ENCODE results near the gene PLEKHA5. TPM values are rescaled to one million over a fixed set of nuclear protein-coding genes. Genes with fewer than 3 reads are reported as not detected.
"Not testable (repeated sequence)": the region's sequence is repeated elsewhere in the genome, so short reads cannot be mapped to it uniquely, and the experiment has no call there.

PLEKHA5 gene
- total RNA-seq, 4 donors from 2014 or later = 25.8 to 65.5 (median 34.1) TPM

- Histone ChIP-seq H3K27ac (no peak overlapping the region), H3K4me3 (no peak overlapping the region), H3K9me3 (no peaks in the 10 kb centered on the region), H3K4me1 (peaks cover 3% of the 10 kb centered on the region), H3K36me3 (no peaks in the 10 kb centered on the region), H3K27me3 (no peaks in the 10 kb centered on the region)
- DNase-seq (ENCODE audit: low spot score in 2 of 2) = no peak
- TF ChIP-seq POLR2A (IDR thresholded peaks at IDR 0.05) (no peak), CTCF (IDR thresholded peaks at IDR 0.05) (no peak), POLR2AphosphoS5 (IDR thresholded peaks at IDR 0.05) (no peak), EP300 (IDR thresholded peaks at IDR 0.05) (no peak)
- 52% methylated on average over 3 of the region's 3 CpGs for WGBS
These were observed 260.6 kb downstream of the PLEKHA5 start for GRCh38 chr12:19390051-19390598.

GRCh38 chr12:19392644-19393043, 263.1 kb downstream of the PLEKHA5 start:
- 72% methylated on average over 8 of the region's 8 CpGs for WGBS
- H3K4me1 ChIP-seq = not testable (repeated sequence)
- DNase-seq (ENCODE audit: low spot score in 2 of 2) = peak; percentile 21 to 32

GRCh38 chr12:19394385-19394784, 264.9 kb downstream of the PLEKHA5 start:
- no peak for TF ChIP-seq POLR2A (IDR thresholded peaks at IDR 0.05)
- TF ChIP-seq EP300 (IDR thresholded peaks at IDR 0.05) = no peak
- TF ChIP-seq CTCF (IDR thresholded peaks at IDR 0.05) = no peak
- no peak for TF ChIP-seq POLR2AphosphoS5 (IDR thresholded peaks at IDR 0.05)
- H3K9me3 ChIP-seq = no peaks in the 10 kb centered on the region
- H3K4me1 ChIP-seq = peaks cover 13% of the 10 kb centered on the region
- no peaks in the 10 kb centered on the region for H3K36me3 ChIP-seq
- 45% methylated on average over 2 of the region's 2 CpGs for WGBS
- no peak overlapping the region for H3K27ac ChIP-seq
- DNase-seq (ENCODE audit: low spot score in 2 of 2) = peak in 1 of 2 donors; percentile 4
- no peak overlapping the region for H3K4me3 ChIP-seq
- H3K27me3 ChIP-seq = no peaks in the 10 kb centered on the region

More at GRCh38 chr12:19392644-19393043, 263.1 kb downstream of the PLEKHA5 start:
- not testable (repeated sequence) for H3K27me3 ChIP-seq, H3K27ac ChIP-seq, H3K4me3 ChIP-seq, H3K36me3 ChIP-seq, H3K9me3 ChIP-seq

GRCh38 chr12:19397534-19397933, 268.0 kb downstream of the PLEKHA5 start:
- H3K27me3 ChIP-seq = no peaks in the 10 kb centered on the region
- peak overlapping the region; percentile 34 for H3K27ac ChIP-seq
- no peak for TF ChIP-seq CTCF (IDR thresholded peaks at IDR 0.05)
- no peak for TF ChIP-seq POLR2A (IDR thresholded peaks at IDR 0.05)
- TF ChIP-seq EP300 (IDR thresholded peaks at IDR 0.05) = no peak
- no peak for TF ChIP-seq POLR2AphosphoS5 (IDR thresholded peaks at IDR 0.05)
- DNase-seq (ENCODE audit: low spot score in 2 of 2) = peak; percentile 26 to 40
- H3K4me3 ChIP-seq = no peak overlapping the region
- no peaks in the 10 kb centered on the region for H3K36me3 ChIP-seq
- H3K4me1 ChIP-seq = peaks cover 25% of the 10 kb centered on the region
- no peaks in the 10 kb centered on the region for H3K9me3 ChIP-seq
- 48% methylated on average over 4 of the region's 4 CpGs for WGBS

- Histone ChIP-seq H3K4me1 (peaks cover 30% of the 10 kb centered on the region), H3K4me3 (no peak overlapping the region), H3K27me3 (no peaks in the 10 kb centered on the region), H3K36me3 (no peaks in the 10 kb centered on the region), H3K27ac (no peak overlapping the region), H3K9me3 (no peaks in the 10 kb centered on the region)
- TF ChIP-seq CTCF (IDR thresholded peaks at IDR 0.05) = no peak
- TF ChIP-seq POLR2A (IDR thresholded peaks at IDR 0.05) = no peak
- TF ChIP-seq EP300 (IDR thresholded peaks at IDR 0.05) = no peak
- TF ChIP-seq POLR2AphosphoS5 (IDR thresholded peaks at IDR 0.05) = no peak
- peak; percentile 20 to 53 for DNase-seq (ENCODE audit: low spot score in 2 of 2)
- WGBS = 71% methylated on average over 6 of the region's 6 CpGs
These were observed 269.1 kb downstream of the PLEKHA5 start for GRCh38 chr12:19398376-19399363.

- H3K36me3 ChIP-seq, H3K4me3 ChIP-seq, H3K27ac ChIP-seq, H3K27me3 ChIP-seq, H3K9me3 ChIP-seq: not testable (repeated sequence)
- peaks cover 30% of the 10 kb centered on the region for H3K4me1 ChIP-seq
- DNase-seq (ENCODE audit: low spot score in 2 of 2) = peak in 1 of 2 donors; percentile 15
- 71% methylated on average over 9 of the region's 9 CpGs for WGBS
These were observed 271.2 kb downstream of the PLEKHA5 start for GRCh38 chr12:19400649-19401285.
